Adrenal gland (tissue), 19 donors: ENCODE results near the gene OR6N1. TPM values are rescaled to one million over a fixed set of nuclear protein-coding genes. Genes with fewer than 3 reads are reported as not detected.

Source experiments
- DNase-seq, 7 donors: peaks; one replicate each; pipeline ENCODE4 v3.0.0-alpha.2; 2019 to 2020
- H3K27ac ChIP-seq, 5 donors: fragments of 200-600 bp; sonication (generic) in 4 of 5; 1 replicate in 3 of 5; 2 replicates in 2 of 5; pipeline versions ENCODE4 v1.5.1 to v1.8.0; 2016 to 2020; ENCODE audit warnings: mild to moderate bottlenecking in 1 of 5
- H3K27me3 ChIP-seq: fragments of 200-600 bp; 2 replicates; pipeline ENCODE4 v1.8.0; 2021
- H3K36me3 ChIP-seq, 2 donors: fragments of 200-600 bp; replicated peaks in 1 of 2; 1 replicate in 1 of 2; 2 replicates in 1 of 2; pipeline versions ENCODE4 v1.5.1 to v1.8.0; 2018 to 2022
- H3K4me1 ChIP-seq, 2 donors: fragments of 200-600 bp; replicated peaks in 1 of 2; 1 replicate in 1 of 2; 2 replicates in 1 of 2; pipeline versions ENCODE4 v1.5.1 to v1.8.0; 2018 to 2021
- H3K4me3 ChIP-seq, 4 donors: fragments of 200-600 bp; sonication (generic) in 3 of 4; one replicate each; pipeline ENCODE4 v1.5.1; 2016 to 2018
- H3K9me3 ChIP-seq, 3 donors: fragments of 200-600 bp; sonication (generic) in 1 of 3; replicated peaks in 1 of 3; 1 replicate in 2 of 3; 2 replicates in 1 of 3; pipeline versions ENCODE4 v1.5.1 to v1.8.0; 2016 to 2021
- CTCF ChIP-seq, 6 experiments: fragments of 450-650 bp in 4 of 6; fragments of 200-600 bp in 2 of 6; sonication (generic) in 1 of 6; IDR thresholded peaks; 1 replicate in 5 of 6; 2 replicates in 1 of 6; pipeline versions ENCODE4 v1.5.1 to v1.8.0; 2016 to 2021; ENCODE audit warnings: antibody characterized with exemption in 6 of 6, mild to moderate bottlenecking in 2 of 6, moderate library complexity in 1 of 6
- POLR2A ChIP-seq, 2 donors: fragments of 450-650 bp; IDR thresholded peaks; one replicate each; pipeline ENCODE4 v1.6.1; 2017; ENCODE audit warnings: antibody characterized with exemption in 2 of 2, mild to moderate bottlenecking in 2 of 2, moderate library complexity in 1 of 2
- WGBS, 4 donors: extraction: QIAGEN DNeasy Blood & Tissue Kit in 2 of 4; methylation state at CpG; one replicate each; pipeline versions ENCODE4 v1.1.5 to v1.1.7; 2013 to 2017; 5-methylcytosine and 5-hydroxymethylcytosine counted together
- intact Hi-C, 2 donors: fragments of 100-400 bp; cut with DNase I; formaldehyde crosslinking; loops; one replicate each; pipeline versions ENCODE4 v1.14.1 to v1.15.0; 2022 to 2023
- long read RNA-seq, 10 donors: library from polyadenylated mRNA in 3 of 10; unstranded in 2 of 10; stranded (forward) in 1 of 10; transcript quantifications; one replicate each; pipeline ENCODE4 v2.0.0 and lab custom pipeline, GENCODE V29; 2021 to 2026
- polyA plus RNA-seq, 3 donors: library from polyadenylated mRNA; stranded (reverse); fragments of 200-250 nt in 2 of 3; fragments of 350-450 nt in 1 of 3; fragmentation: Illumina TruSeq in 1 of 3; extraction: RNeasy Lipid Tissue Mini Kit (QIAGEN cat#74804) in 1 of 3; gene quantifications; one replicate each; pipeline ENCODE4 v1.2.3, GENCODE V29; 2013 to 2014
- total RNA-seq, 9 donors: library from RNA; depleted of rRNA in 4 of 9; stranded (reverse); fragments of >200 nt in 4 of 9; fragments of 120-200 nt in 1 of 9; fragmentation: NEBNext Ultra II Directional in 1 of 9; extraction: Animal tissue kit (Norgen Biotek cat#: 25700) in 1 of 9; gene quantifications; one replicate each; pipeline versions ENCODE4 v1.1.0 to v1.2.4, GENCODE V29; 2013 to 2023
- donor health status: healthy with polysubstance abuse.
- donor health status: Bipolar disorder and iron deficiency.
- donor health status: DM: yes; HTN: yes; CAD: no.
- donor health status: DM: no; HTN: no; CAD: no.
- donor health status: DM: no; HTN: no; CAD: no.
- donor health status: DM: yes; HTN: yes; CAD: no.

OR6N1 gene, protein sequence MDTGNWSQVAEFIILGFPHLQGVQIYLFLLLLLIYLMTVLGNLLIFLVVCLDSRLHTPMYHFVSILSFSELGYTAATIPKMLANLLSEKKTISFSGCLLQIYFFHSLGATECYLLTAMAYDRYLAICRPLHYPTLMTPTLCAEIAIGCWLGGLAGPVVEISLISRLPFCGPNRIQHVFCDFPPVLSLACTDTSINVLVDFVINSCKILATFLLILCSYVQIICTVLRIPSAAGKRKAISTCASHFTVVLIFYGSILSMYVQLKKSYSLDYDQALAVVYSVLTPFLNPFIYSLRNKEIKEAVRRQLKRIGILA
- total RNA-seq (not detected), polyA plus RNA-seq (not detected)
- long read RNA-seq, donor 1 = 0 reads
- long read RNA-seq, donor 2 = 0 reads
- long read RNA-seq, donor 3 = 0 reads
- long read RNA-seq, donor 4 = 0 reads
- long read RNA-seq, donor 5 = 0 reads
- long read RNA-seq, donor 6 = 0 reads
- long read RNA-seq, donor 7 = 0 reads
- long read RNA-seq, donor 8 = 0 reads
- long read RNA-seq, donor 9 = 0 reads
- long read RNA-seq, donor 10 = 0 reads

GRCh38 chr1:158771950-158772866, at the start of gene OR6N1:
Gene OR6N1, minus strand, starts transcription at chr1:158772195. Its CDS starts 5,513 bp downstream, at chr1:158766682.
- Histone ChIP-seq H3K27ac (no peak within 1 kb of the TSS), H3K4me3 (no peak within 1 kb of the TSS), H3K36me3 (no peaks in the 10 kb centered on the region), H3K4me1 (no peaks in the 10 kb centered on the region), H3K27me3 (no peaks in the 10 kb centered on the region), H3K9me3 (no peaks in the 10 kb centered on the region)
- no peak for DNase-seq
- 51 to 58% (median 56%) methylated on average over 6 of the region's 6 CpGs for WGBS, 4 donors
- intact Hi-C loops = no loop called here
- TF ChIP-seq CTCF (IDR thresholded peaks at IDR 0.05) = no peak
- TF ChIP-seq POLR2A (IDR thresholded peaks at IDR 0.05) = no peak

DNA sequence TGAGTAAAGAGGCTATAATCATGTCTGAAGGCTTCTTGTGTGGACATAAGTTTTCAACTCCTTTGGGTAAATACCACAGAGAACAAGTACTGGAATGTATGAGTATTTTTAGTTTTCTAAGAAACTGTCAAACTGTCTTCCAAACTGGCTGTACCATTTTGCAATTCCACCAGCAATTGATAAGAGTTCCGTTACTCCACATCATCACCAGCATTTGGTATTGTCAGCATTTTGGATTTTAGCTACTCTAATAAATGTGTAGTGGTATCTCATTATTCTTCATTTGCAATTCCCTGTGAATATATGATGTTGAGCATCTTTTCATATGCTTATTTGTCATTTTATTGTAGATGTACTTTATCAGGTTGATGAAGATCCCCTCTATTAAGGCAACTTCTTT, 49.7 kb upstream of the OR6N1 start:
- Histone ChIP-seq H3K36me3 (no peaks in the 10 kb centered on the region), H3K27ac (no peak overlapping the region), H3K27me3 (no peaks in the 10 kb centered on the region), H3K9me3 (no peaks in the 10 kb centered on the region), H3K4me1 (peaks cover 0 to 8% of the 10 kb centered on the region in 2 donors), H3K4me3 (no peak overlapping the region)
- intact Hi-C loops = no loop called here
- DNase-seq = no peak
- TF ChIP-seq POLR2A (IDR thresholded peaks at IDR 0.05) (no peak), CTCF (IDR thresholded peaks at IDR 0.05) (no peak)
- 67 to 80% (median 75%) methylated on average over 1 of the region's 1 CpG for WGBS, 4 donors

DNA sequence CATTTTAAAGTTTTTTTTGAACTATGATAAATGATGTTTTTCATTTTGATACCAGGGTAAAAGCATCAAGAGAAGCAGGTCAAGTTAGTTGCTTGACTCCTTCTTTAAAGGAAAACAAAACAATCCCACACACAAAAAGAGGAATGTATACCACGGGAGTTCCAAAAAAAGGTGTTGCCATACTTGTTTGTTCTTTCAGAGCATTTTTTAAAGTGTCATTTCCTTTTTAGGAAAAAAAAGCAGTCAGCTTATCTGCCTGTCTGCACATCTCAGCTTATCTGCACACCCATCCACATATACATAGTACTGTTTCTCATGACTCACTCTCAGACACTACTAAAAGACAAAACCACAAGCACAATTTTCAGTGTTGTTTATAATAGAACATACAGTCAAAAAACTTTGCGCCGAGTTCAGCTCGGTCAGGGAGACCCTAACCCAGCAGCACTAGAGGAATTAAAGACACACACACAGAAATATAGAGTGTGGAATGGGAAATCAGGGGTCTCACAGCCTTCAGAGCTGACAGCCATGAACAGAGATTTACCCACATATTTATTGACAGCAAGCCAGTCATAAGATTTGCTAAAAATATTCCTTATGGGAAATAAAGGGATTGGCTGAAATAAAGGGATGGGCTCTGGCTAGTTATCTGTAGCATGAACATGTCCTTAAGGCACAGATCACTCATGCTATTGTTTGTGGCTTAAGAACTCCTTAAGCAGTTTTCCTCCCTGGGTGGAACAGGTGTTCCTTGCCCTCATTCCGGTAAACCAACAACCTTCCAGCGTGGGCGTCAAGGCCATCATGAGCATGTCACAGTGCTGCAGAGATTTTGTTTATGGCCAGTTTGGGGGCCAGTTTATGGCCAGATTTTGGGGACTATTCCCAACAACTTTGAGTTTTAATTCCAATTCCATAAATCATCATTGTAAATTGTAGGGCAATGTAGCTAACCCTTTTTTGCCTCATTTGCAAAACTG, 47.8 kb upstream of the OR6N1 start:
- TF ChIP-seq POLR2A (IDR thresholded peaks at IDR 0.05) = no peak
- Histone ChIP-seq H3K27me3 (no peaks in the 10 kb centered on the region), H3K9me3 (no peaks in the 10 kb centered on the region), H3K4me3 (no peak overlapping the region), H3K4me1 (peaks cover 0 to 8% of the 10 kb centered on the region in 2 donors), H3K36me3 (no peaks in the 10 kb centered on the region), H3K27ac (peak overlapping the region in 2 of 5 donors; percentile 27 to 31)
- no peak for DNase-seq
- WGBS, 4 donors = 34 to 47% (median 42%) methylated on average over 7 of the region's 7 CpGs
- intact Hi-C loops = no loop called here

GRCh38 chr1:158818975-158819431, 47.0 kb upstream of the OR6N1 start:
- Histone ChIP-seq H3K4me3 (no peak overlapping the region), H3K36me3 (no peaks in the 10 kb centered on the region), H3K27me3 (no peaks in the 10 kb centered on the region), H3K27ac (peak overlapping the region in 2 of 5 donors; percentile 27 to 31), H3K4me1 (peaks cover 0 to 8% of the 10 kb centered on the region in 2 donors), H3K9me3 (no peaks in the 10 kb centered on the region)
- intact Hi-C loops = no loop called here
- 70 to 86% (median 81%) methylated on average over 1 of the region's 1 CpG for WGBS, 4 donors
- DNase-seq = no peak
- TF ChIP-seq CTCF (IDR thresholded peaks at IDR 0.05) (no peak), POLR2A (IDR thresholded peaks at IDR 0.05) (no peak)
